Endodermal cell (in vitro differentiated cells): ENCODE data around the gene KCND3. TPM values are rescaled to one million over a fixed set of nuclear protein-coding genes. Genes with fewer than 3 reads are reported as not detected.

Experiments used
- DNase-seq: peaks from one replicate; pipeline ENCODE4 v3.0.0-alpha.2; 2017
- H3K27ac ChIP-seq: 2 replicates; pipeline ENCODE4 v1.5.1; 2013; ENCODE audit warnings: mild to moderate bottlenecking, low read depth, low read length, moderate library complexity
- H3K27me3 ChIP-seq: 2 replicates; pipeline ENCODE4 v1.6.1; 2013; ENCODE audit warnings: mild to moderate bottlenecking, low read length, moderate library complexity; ENCODE audit not compliant: insufficient read depth, control insufficient read depth, poor library complexity, severe bottlenecking
- H3K36me3 ChIP-seq: 2 replicates; pipeline ENCODE4 v1.7.0; 2013; ENCODE audit warnings: mild to moderate bottlenecking, low read length, moderate library complexity; ENCODE audit not compliant: control insufficient read depth, insufficient read depth
- H3K4me1 ChIP-seq: one replicate; pipeline ENCODE4 v1.7.0; 2013; ENCODE audit warnings: low read length; ENCODE audit not compliant: control insufficient read depth, insufficient read depth
- H3K4me3 ChIP-seq: 2 replicates; pipeline ENCODE4 v1.5.1; 2013; ENCODE audit warnings: mild to moderate bottlenecking, low read length, moderate library complexity
- H3K9ac ChIP-seq: 2 replicates; pipeline ENCODE4 v1.6.1; 2013; ENCODE audit warnings: mild to moderate bottlenecking, low read length, moderate library complexity; ENCODE audit not compliant: poor library complexity, severe bottlenecking; ENCODE audit errors: extremely low read depth
- H3K9me3 ChIP-seq: 2 replicates; pipeline ENCODE4 v1.6.1; 2013; ENCODE audit warnings: mild to moderate bottlenecking, low read length, moderate library complexity; ENCODE audit not compliant: control insufficient read depth
- H3K27ac Mint-ChIP-seq: 2 replicates; pipeline ENCODE4 v1.8.0; 2020; ENCODE audit warnings: mixed read lengths
- H3K27me3 Mint-ChIP-seq: 2 replicates; pipeline ENCODE4 v1.8.0; 2021; ENCODE audit warnings: mild to moderate bottlenecking, mixed read lengths; ENCODE audit not compliant: insufficient read depth
- H3K36me3 Mint-ChIP-seq: 2 replicates; pipeline ENCODE4 v1.8.0; 2020; ENCODE audit warnings: low read depth, mixed read lengths
- H3K4me1 Mint-ChIP-seq: 2 replicates; pipeline ENCODE4 v1.8.0; 2020; ENCODE audit warnings: mixed read lengths
- H3K4me3 Mint-ChIP-seq: 2 replicates; pipeline ENCODE4 v1.8.0; 2020; ENCODE audit warnings: mild to moderate bottlenecking, moderate library complexity, mixed read lengths
- H3K9me3 Mint-ChIP-seq: 2 replicates; pipeline ENCODE4 v1.8.0; 2020; ENCODE audit warnings: mild to moderate bottlenecking, mixed read lengths
- WGBS, 2 experiments: methylation state at CpG; one replicate each; pipeline versions ENCODE4 v1.1.5 to v1.1.7; 2013; ENCODE audit warnings: missing lambda C conversion rate in 2 of 2, mixed read lengths in 1 of 2; ENCODE audit not compliant: insufficient coverage in 1 of 2, insufficient read length in 1 of 2; 5-methylcytosine and 5-hydroxymethylcytosine counted together
- total RNA-seq, 2 donors: library from RNA; stranded (reverse); fragmentation: NEBNext Ultra II Directional in 1 of 2; extraction: Animal tissue kit (Norgen Biotek cat#: 25700) in 1 of 2; gene quantifications; 2 replicates in 1 of 2; 3 replicates in 1 of 2; pipeline ENCODE4 v1.2.1, GENCODE V29; 2021
- TF ChIP-seq, protein P1 (sequence below): fragments of 200-600 bp; sonication (generic); conservative IDR thresholded peaks from 2 replicates; pipeline ENCODE4 v1.5.0; 2021; ENCODE audit warnings: antibody characterized with exemption, mild to moderate bottlenecking

Gene KCND3
- total RNA-seq, 2 donors from 2014 or later = 0.13 TPM; not detected in 1

DNA sequence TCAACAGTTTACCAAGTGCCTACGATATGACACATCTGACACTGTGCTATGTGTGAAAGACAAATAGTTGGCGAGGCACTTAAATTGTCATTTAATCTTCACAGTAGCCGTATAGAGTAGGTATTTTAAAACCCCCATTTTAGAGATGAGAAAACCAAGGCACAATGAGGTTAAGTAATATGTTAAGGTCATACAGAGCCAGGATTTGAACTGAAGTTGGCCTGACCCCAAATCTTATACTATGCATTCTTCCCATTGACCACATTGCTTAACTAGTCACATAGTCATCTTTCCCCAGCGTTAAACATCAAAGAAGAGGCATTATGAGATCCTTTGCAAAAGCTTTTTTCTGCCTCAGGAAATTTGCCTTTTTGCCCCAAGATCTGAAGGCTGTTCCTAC is 254.1 kb downstream of the KCND3 start:
- Mint-ChIP-seq H3K27me3 (peaks cover 4% of the 10 kb centered on the region), H3K4me1 (peaks cover 9% of the 10 kb centered on the region), H3K27ac (no peak overlapping the region), H3K36me3 (no peaks in the 10 kb centered on the region), H3K9me3 (no peaks in the 10 kb centered on the region), H3K4me3 (no peak overlapping the region)
- Histone ChIP-seq H3K9me3 (no peaks in the 10 kb centered on the region), H3K4me3 (no peak overlapping the region), H3K9ac (no peak overlapping the region), H3K27ac (peak overlapping the region; percentile 4), H3K27me3 (peaks cover 17% of the 10 kb centered on the region), H3K4me1 (peaks cover 10% of the 10 kb centered on the region), H3K36me3 (no peaks in the 10 kb centered on the region)
- TF ChIP-seq, protein P1, sequence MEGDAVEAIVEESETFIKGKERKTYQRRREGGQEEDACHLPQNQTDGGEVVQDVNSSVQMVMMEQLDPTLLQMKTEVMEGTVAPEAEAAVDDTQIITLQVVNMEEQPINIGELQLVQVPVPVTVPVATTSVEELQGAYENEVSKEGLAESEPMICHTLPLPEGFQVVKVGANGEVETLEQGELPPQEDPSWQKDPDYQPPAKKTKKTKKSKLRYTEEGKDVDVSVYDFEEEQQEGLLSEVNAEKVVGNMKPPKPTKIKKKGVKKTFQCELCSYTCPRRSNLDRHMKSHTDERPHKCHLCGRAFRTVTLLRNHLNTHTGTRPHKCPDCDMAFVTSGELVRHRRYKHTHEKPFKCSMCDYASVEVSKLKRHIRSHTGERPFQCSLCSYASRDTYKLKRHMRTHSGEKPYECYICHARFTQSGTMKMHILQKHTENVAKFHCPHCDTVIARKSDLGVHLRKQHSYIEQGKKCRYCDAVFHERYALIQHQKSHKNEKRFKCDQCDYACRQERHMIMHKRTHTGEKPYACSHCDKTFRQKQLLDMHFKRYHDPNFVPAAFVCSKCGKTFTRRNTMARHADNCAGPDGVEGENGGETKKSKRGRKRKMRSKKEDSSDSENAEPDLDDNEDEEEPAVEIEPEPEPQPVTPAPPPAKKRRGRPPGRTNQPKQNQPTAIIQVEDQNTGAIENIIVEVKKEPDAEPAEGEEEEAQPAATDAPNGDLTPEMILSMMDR = no peak
- no peak for DNase-seq
- 90 to 93% methylated on average over 3 to 4 of the region's 4 CpGs for WGBS, 2 experiments

- DNase-seq = no peak
- H3K4me1 Mint-ChIP-seq = peaks cover 9% of the 10 kb centered on the region
- Histone ChIP-seq H3K27me3 (peaks cover 17% of the 10 kb centered on the region), H3K27ac (no peak overlapping the region), H3K4me3 (no peak overlapping the region), H3K36me3 (no peaks in the 10 kb centered on the region), H3K4me1 (peaks cover 10% of the 10 kb centered on the region), H3K9me3 (no peaks in the 10 kb centered on the region), H3K9ac (no peak overlapping the region)
- TF ChIP-seq, protein P1 = no peak
- 93 to 94% methylated on average over 3 of the region's 3 CpGs for WGBS, 2 experiments
- H3K27me3 Mint-ChIP-seq = peaks cover 3% of the 10 kb centered on the region
- no peak overlapping the region for H3K4me3 Mint-ChIP-seq
- no peak overlapping the region for H3K27ac Mint-ChIP-seq
- H3K9me3 Mint-ChIP-seq = no peaks in the 10 kb centered on the region
- no peaks in the 10 kb centered on the region for H3K36me3 Mint-ChIP-seq
Measured at GRCh38 chr1:111734856-111735255, 254.6 kb downstream of the KCND3 start.

DNA sequence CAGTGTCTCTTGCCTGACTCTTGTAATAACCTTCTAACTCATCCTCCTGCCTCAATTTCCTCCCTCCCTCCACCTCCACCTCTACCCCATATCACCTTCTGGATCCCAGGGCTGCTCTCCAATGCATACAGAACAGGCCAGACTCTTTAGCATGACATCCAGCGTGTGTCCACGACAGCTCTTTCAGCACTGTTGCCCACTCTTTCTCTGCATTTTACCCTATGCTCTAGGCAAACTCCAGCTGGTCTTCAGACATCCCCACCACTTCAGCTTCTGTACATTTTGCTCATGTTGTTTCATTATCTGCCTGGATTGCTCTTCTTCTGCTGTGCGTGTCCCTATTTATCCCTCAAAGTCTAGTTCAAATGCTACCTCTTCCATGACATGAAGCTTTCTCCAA is 255.0 kb downstream of the KCND3 start:
- H3K4me3 ChIP-seq = no peak overlapping the region
- peaks cover 9% of the 10 kb centered on the region for H3K4me1 Mint-ChIP-seq
- no peaks in the 10 kb centered on the region for H3K36me3 ChIP-seq
- H3K27me3 ChIP-seq = peaks cover 17% of the 10 kb centered on the region
- H3K9ac ChIP-seq = no peak overlapping the region
- no peaks in the 10 kb centered on the region for H3K36me3 Mint-ChIP-seq
- no peak overlapping the region for H3K27ac Mint-ChIP-seq
- TF ChIP-seq, protein P1 = no peak
- no peak overlapping the region for H3K27ac ChIP-seq
- no peaks in the 10 kb centered on the region for H3K9me3 Mint-ChIP-seq
- no peak for DNase-seq
- H3K4me3 Mint-ChIP-seq = no peak overlapping the region
- peaks cover 3% of the 10 kb centered on the region for H3K27me3 Mint-ChIP-seq
- peaks cover 10% of the 10 kb centered on the region for H3K4me1 ChIP-seq
- H3K9me3 ChIP-seq = no peaks in the 10 kb centered on the region
- 92 to 94% methylated on average over 3 of the region's 3 CpGs for WGBS, 2 experiments
